ENCODE measurements around the gene ZC3H18.

GRCh38 chr16:88678224-88678979 lies 108.2 kb downstream of the ZC3H18 start:
- TF ChIP-seq HDGF (IDR thresholded peaks at IDR 0.05; ENCODE audit: borderline replicate concordance) = no peak
- no peak for TF ChIP-seq ZNF384 (IDR thresholded peaks at IDR 0.05)
- no peak for TF ChIP-seq L3MBTL2 (conservative IDR thresholded peaks at IDR 0.05)
- no peak for TF ChIP-seq ELF4 (IDR thresholded peaks at IDR 0.05)
- no peak for TF ChIP-seq FOXM1 (IDR thresholded peaks at IDR 0.05; ENCODE audit: borderline replicate concordance)
- no peak for TF ChIP-seq BHLHE40 (IDR thresholded peaks at IDR 0.05; ENCODE audit: borderline replicate concordance)
- no peak for TF ChIP-seq PKNOX1 (IDR thresholded peaks at IDR 0.05)
- no peak for TF ChIP-seq ARNT (IDR thresholded peaks at IDR 0.05)
- no peak for TF ChIP-seq NFRKB (IDR thresholded peaks at IDR 0.05)
- TF ChIP-seq FOXK2 (IDR thresholded peaks at IDR 0.05) = no peak
- TF ChIP-seq CTBP1 (IDR thresholded peaks at IDR 0.05; ENCODE audit: borderline replicate concordance) = no peak
- TF ChIP-seq FOXA1 (IDR thresholded peaks at IDR 0.05) = no peak
- TF ChIP-seq SP1 (IDR thresholded peaks at IDR 0.05) = no peak

All from HEK293T (cell line).